Mesothelial cell of epicardium (in vitro differentiated cells): Measurements from ENCODE around the gene NFE2L1. TPM values are rescaled to one million over a fixed set of nuclear protein-coding genes. Genes with fewer than 3 reads are reported as not detected.
"Not testable (repeated sequence)": the region's sequence is repeated elsewhere in the genome, so short reads cannot be mapped to it uniquely, and the experiment has no call there.

Experiments
- DNase-seq, 2 experiments: peaks; one replicate each; pipeline ENCODE4 v3.0.0; 2021; ENCODE audit warnings: low spot score in 2 of 2; ENCODE audit not compliant: unreplicated experiment in 2 of 2
- H3K27ac Mint-ChIP-seq: 2 replicates; pipeline ENCODE4 v1.8.0; 2021; ENCODE audit warnings: mixed read lengths
- H3K27me3 Mint-ChIP-seq: 2 replicates; pipeline ENCODE4 v1.8.0; 2021; ENCODE audit warnings: low read depth, mixed read lengths
- H3K36me3 Mint-ChIP-seq: 2 replicates; pipeline ENCODE4 v1.8.0; 2021; ENCODE audit warnings: mixed read lengths
- H3K4me1 Mint-ChIP-seq: 2 replicates; pipeline ENCODE4 v1.8.0; 2021; ENCODE audit warnings: mixed read lengths
- H3K4me3 Mint-ChIP-seq: 2 replicates; pipeline ENCODE4 v1.8.0; 2021; ENCODE audit warnings: mild to moderate bottlenecking, moderate library complexity, mixed read lengths
- H3K9me3 Mint-ChIP-seq: 2 replicates; pipeline ENCODE4 v1.8.0; 2021; ENCODE audit warnings: mixed read lengths
- total RNA-seq: library from RNA; stranded (reverse); gene quantifications from 3 replicates; pipeline ENCODE4 v1.2.1, GENCODE V29; 2021
- TF ChIP-seq, protein P1 (sequence below): fragments of 200-600 bp; sonication (generic); IDR thresholded peaks from one replicate; pipeline ENCODE4 v1.5.0; 2021; ENCODE audit warnings: antibody characterized with exemption; ENCODE audit not compliant: unreplicated experiment

Gene NFE2L1
- total RNA-seq, 1 donor from 2014 or later: 134 TPM

DNA sequence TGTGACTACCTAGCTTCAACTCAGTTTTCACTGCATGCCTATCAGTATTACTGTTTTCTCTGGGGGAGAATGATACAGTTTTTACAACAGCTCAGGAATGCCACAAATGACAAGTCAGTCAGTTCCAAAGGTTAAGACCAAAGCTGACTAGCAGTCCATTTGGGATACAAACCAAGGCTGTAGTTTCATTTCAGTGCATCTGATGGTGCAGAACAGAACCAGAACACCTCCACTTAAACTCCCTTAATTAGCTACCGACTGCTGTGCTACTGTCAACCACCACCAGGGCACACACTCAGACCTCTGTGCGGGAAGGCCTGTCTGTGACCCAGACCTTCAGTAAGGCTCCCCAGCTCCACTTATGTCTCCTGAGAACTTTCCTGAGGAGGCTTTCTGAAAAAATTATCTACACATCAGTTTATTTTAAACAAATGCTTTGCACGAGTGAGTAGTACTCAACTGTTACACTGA lies 20.4 kb downstream of the NFE2L1 start:
- TF ChIP-seq, protein P1, sequence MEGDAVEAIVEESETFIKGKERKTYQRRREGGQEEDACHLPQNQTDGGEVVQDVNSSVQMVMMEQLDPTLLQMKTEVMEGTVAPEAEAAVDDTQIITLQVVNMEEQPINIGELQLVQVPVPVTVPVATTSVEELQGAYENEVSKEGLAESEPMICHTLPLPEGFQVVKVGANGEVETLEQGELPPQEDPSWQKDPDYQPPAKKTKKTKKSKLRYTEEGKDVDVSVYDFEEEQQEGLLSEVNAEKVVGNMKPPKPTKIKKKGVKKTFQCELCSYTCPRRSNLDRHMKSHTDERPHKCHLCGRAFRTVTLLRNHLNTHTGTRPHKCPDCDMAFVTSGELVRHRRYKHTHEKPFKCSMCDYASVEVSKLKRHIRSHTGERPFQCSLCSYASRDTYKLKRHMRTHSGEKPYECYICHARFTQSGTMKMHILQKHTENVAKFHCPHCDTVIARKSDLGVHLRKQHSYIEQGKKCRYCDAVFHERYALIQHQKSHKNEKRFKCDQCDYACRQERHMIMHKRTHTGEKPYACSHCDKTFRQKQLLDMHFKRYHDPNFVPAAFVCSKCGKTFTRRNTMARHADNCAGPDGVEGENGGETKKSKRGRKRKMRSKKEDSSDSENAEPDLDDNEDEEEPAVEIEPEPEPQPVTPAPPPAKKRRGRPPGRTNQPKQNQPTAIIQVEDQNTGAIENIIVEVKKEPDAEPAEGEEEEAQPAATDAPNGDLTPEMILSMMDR: peak; percentile 38
- Mint-ChIP-seq H3K27ac (no peak overlapping the region), H3K27me3 (no peaks in the 10 kb centered on the region), H3K9me3 (no peaks in the 10 kb centered on the region), H3K4me3 (no peak overlapping the region), H3K36me3 (peaks cover 23% of the 10 kb centered on the region), H3K4me1 (no peaks in the 10 kb centered on the region)
- no peak for DNase-seq

DNA sequence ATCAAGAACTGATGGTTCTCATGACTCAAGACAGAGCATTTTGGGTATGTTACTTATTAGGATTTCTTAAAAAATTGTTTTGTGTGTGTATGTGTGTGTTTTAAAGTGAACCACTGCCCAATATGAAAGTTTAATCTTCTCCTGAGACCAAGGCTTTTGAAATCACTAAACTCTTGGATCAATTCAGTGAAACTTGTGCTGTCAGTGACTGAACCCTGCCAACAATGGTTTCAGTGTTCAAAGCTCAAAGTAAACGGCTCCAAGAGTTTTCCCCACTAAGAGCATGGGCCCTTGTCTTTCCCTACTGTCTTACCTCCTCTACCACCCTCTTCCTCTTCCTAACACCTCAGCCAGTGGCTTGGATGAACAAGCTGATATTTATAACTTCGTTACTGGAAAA lies 22.0 kb downstream of the NFE2L1 start:
- Mint-ChIP-seq H3K9me3 (no peaks in the 10 kb centered on the region), H3K36me3 (peaks cover 20% of the 10 kb centered on the region), H3K27me3 (no peaks in the 10 kb centered on the region), H3K27ac (no peak overlapping the region), H3K4me1 (no peaks in the 10 kb centered on the region), H3K4me3 (no peak overlapping the region)
- TF ChIP-seq, protein P1: no peak
- no peak for DNase-seq

DNA sequence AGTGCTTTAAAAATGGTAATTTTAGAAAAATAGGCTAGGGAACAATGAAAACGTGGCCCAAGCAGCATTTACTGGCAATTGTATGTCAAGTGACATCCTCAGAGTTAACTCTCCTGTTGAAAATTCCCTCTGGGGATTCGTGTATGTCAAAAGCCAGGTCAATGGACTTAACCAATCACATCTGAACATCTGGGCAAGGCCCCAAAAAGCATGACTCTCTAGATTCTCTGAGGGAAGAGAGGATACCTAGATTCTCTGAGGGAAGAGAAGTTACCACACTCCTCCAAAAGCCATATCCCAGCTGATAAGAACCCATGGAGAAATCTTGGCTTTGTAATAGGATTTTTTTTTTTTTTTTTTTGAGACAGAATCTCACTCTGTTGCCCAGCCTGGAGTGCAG lies 23.5 kb downstream of the NFE2L1 start:
- H3K36me3 Mint-ChIP-seq: peaks cover 20% of the 10 kb centered on the region
- no peaks in the 10 kb centered on the region for H3K9me3 Mint-ChIP-seq
- TF ChIP-seq, protein P1: no peak
- H3K4me3 Mint-ChIP-seq: no peak overlapping the region
- no peaks in the 10 kb centered on the region for H3K27me3 Mint-ChIP-seq
- H3K27ac Mint-ChIP-seq: no peak overlapping the region
- no peak for DNase-seq
- peaks cover 2% of the 10 kb centered on the region for H3K4me1 Mint-ChIP-seq

DNA sequence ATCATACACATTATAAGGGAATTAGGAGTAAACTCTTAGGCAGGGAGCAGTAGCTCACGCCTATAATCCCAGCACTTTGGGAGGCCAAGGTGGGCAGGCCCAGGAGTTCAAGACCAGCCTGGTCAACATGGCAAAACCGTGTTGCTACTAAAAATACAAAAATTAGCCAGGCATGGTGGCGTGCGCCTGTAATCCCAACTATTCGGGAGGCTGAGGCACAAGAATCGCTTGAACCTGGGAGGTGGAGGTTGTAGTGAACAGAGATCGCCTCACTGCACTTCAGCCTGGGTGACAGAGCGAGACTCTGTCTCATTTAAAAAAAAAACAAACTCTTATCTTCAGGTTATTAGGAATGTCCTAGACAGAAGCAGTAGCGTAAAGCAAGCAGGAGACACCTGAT lies 24.7 kb downstream of the NFE2L1 start:
- peaks cover 23% of the 10 kb centered on the region for H3K36me3 Mint-ChIP-seq
- H3K4me1 Mint-ChIP-seq, H3K27me3 Mint-ChIP-seq, H3K9me3 Mint-ChIP-seq, H3K27ac Mint-ChIP-seq, DNase-seq, H3K4me3 Mint-ChIP-seq: not testable (repeated sequence)

DNA sequence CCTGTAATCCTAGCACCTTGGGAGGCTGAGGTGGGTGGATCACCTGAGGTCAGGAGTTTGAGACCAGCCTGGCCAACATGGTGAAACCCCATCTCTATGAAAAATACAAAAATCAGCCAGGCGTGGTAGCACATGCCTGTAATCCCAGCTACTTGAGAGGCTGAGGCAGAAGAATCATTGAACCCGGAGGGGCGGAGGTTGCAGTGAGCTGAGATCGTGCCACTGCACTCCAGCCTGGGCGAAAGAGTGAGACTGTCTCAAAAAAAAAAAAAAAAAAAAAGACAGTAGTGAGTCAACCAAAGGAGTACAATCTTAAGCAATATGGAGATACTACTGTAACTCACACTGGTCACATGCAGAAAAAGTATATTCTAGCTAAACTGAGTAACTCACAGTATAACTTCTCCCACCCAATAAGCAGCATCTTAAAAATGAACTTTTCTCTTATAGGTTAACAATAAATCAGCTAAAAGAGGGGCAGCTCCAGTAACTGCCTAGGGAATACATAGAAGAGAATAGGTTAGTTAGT lies 25.5 kb downstream of the NFE2L1 start:
- H3K36me3 Mint-ChIP-seq: peaks cover 19% of the 10 kb centered on the region
- H3K27me3 Mint-ChIP-seq, DNase-seq, H3K4me1 Mint-ChIP-seq, H3K9me3 Mint-ChIP-seq, H3K27ac Mint-ChIP-seq, H3K4me3 Mint-ChIP-seq: not testable (repeated sequence)

DNA sequence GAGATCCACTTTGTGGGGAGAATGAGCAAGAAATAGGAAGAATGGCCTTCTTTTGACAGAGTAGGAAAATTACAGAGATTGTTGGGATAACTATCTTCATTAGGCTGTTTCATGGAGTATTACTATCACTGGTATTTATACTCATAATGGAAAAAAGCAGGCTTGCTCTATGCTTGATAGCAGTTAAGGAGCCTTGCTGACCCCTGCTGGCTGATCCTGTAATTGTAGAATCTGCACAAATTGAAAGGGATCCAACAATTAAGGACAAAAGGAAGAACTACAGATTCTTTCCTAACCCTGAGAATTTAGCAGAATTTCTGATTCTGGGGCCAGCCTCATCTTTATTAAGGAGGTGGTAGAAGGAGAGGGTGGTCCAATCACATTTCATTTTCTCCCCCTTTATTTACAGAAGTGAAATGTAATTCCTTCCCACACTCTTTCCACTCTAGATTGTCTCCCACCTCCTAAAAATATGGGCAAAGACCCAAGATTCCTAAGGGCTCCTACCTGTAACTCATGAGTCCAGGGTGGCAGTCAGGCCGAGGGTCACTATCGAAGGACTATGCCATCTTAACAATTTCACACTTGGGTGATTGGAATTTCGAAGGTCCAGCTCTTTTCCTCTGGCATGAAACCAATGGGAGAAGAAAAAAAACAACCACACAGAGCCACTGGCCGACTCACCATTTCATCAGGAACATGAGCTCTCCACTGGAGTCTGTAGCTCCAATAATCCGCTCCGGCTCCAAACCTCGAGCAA lies 26.3 kb downstream of the NFE2L1 start:
- Mint-ChIP-seq H3K27ac (peak overlapping the region; percentile 69), H3K4me1 (peaks cover 2% of the 10 kb centered on the region), H3K36me3 (peaks cover 15% of the 10 kb centered on the region), H3K27me3 (no peaks in the 10 kb centered on the region), H3K4me3 (no peak overlapping the region), H3K9me3 (no peaks in the 10 kb centered on the region)
- TF ChIP-seq, protein P1: peak; percentile 61
- DNase-seq: peak in 1 of 2 experiments; percentile 75

DNA sequence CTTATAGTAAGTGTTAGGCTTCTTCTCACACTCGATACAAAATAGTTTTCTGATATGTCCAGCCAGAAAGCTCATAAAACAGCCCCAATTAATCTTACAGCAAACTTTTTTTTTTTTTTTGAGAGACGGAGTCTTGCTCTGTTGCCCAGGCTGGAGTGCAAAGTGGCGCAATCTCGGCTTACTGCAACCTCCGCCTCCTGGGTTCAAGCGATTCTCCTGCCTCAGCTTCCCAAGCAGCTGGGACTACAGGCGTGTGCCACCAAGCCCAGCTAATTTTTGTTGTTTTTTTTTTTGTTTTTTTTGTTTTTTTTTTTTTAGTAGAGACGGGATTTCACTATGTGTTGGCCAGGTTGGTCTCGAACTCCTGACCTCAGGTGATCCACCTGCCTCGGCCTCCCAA lies 29.0 kb downstream of the NFE2L1 start:
- peaks cover 15% of the 10 kb centered on the region for H3K36me3 Mint-ChIP-seq
- H3K4me3 Mint-ChIP-seq, H3K9me3 Mint-ChIP-seq, H3K4me1 Mint-ChIP-seq, H3K27me3 Mint-ChIP-seq, DNase-seq, H3K27ac Mint-ChIP-seq: not testable (repeated sequence)
